ENCODE measurements around the gene DHRS1. TPM values are rescaled to one million over a fixed set of nuclear protein-coding genes. Genes with fewer than 3 reads are reported as not detected.

DHRS1 gene
- total RNA-seq, 1 donor from 2014 or later = 28.0 TPM

- Histone ChIP-seq H3K36me3 (no peaks in the 10 kb centered on the region), H3K9me3 (no peaks in the 10 kb centered on the region), H3K27ac (no peak overlapping the region), H3K4me3 (no peak overlapping the region), H3K4me1 (peaks cover 9% of the 10 kb centered on the region), H3K27me3 (no peaks in the 10 kb centered on the region)
- DNase-seq (no peak), ATAC-seq (no peak)
- intact Hi-C loops (cut with DNase I) = no loop called here
- TF ChIP-seq, protein P1, sequence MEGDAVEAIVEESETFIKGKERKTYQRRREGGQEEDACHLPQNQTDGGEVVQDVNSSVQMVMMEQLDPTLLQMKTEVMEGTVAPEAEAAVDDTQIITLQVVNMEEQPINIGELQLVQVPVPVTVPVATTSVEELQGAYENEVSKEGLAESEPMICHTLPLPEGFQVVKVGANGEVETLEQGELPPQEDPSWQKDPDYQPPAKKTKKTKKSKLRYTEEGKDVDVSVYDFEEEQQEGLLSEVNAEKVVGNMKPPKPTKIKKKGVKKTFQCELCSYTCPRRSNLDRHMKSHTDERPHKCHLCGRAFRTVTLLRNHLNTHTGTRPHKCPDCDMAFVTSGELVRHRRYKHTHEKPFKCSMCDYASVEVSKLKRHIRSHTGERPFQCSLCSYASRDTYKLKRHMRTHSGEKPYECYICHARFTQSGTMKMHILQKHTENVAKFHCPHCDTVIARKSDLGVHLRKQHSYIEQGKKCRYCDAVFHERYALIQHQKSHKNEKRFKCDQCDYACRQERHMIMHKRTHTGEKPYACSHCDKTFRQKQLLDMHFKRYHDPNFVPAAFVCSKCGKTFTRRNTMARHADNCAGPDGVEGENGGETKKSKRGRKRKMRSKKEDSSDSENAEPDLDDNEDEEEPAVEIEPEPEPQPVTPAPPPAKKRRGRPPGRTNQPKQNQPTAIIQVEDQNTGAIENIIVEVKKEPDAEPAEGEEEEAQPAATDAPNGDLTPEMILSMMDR (IDR thresholded peaks at IDR 0.05) = no peak
These were observed 15.7 kb downstream of the DHRS1 start for GRCh38 chr14:24283796-24284460.

DNA sequence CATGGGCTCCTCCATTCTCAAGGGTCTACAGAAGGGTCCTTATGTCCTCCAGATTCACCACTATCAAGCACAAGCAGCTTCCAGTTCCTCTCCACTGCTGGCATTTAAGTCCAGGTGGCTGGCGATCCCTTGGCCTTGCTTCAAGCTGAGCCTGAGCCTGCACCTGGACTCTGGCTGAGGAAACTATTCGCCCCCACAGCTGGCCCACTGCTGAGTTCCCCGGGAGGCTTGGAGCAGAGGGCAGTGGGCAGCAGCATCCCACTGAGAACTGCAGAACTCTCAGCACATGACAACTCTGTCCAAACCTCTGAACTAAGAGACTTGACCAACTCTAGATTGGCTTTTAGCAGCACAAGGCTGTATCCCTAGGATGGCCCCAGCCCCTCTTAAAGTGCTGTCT is 16.8 kb downstream of the DHRS1 start:
- H3K4me1 ChIP-seq = peaks cover 9% of the 10 kb centered on the region
- no peaks in the 10 kb centered on the region for H3K36me3 ChIP-seq
- ATAC-seq = no peak
- no peak for DNase-seq
- intact Hi-C loops (cut with DNase I) = no loop called here
- H3K27ac ChIP-seq = no peak overlapping the region
- H3K4me3 ChIP-seq = no peak overlapping the region
- no peaks in the 10 kb centered on the region for H3K27me3 ChIP-seq
- no peaks in the 10 kb centered on the region for H3K9me3 ChIP-seq
- TF ChIP-seq, protein P1 (IDR thresholded peaks at IDR 0.05) = no peak

- DNase-seq (no peak), ATAC-seq (peak; percentile 46)
- Histone ChIP-seq H3K27me3 (no peaks in the 10 kb centered on the region), H3K9me3 (no peaks in the 10 kb centered on the region), H3K36me3 (no peaks in the 10 kb centered on the region), H3K4me3 (no peak overlapping the region), H3K27ac (peak overlapping the region; percentile 30), H3K4me1 (peaks cover 14% of the 10 kb centered on the region)
- TF ChIP-seq, protein P1 (IDR thresholded peaks at IDR 0.05) = no peak
- intact Hi-C loops (cut with DNase I) = no loop called here
These were observed 17.9 kb downstream of the DHRS1 start for GRCh38 chr14:24281636-24282035.

GRCh38 chr14:24280797-24281460 is 18.7 kb downstream of the DHRS1 start:
- H3K27me3 ChIP-seq = no peaks in the 10 kb centered on the region
- no peak for ATAC-seq
- H3K9me3 ChIP-seq = no peaks in the 10 kb centered on the region
- H3K4me1 ChIP-seq = peaks cover 14% of the 10 kb centered on the region
- intact Hi-C loops (cut with DNase I) = no loop called here
- DNase-seq = no peak
- H3K4me3 ChIP-seq = no peak overlapping the region
- H3K27ac ChIP-seq = no peak overlapping the region
- TF ChIP-seq, protein P1 (IDR thresholded peaks at IDR 0.05) = no peak
- H3K36me3 ChIP-seq = no peaks in the 10 kb centered on the region

DNA sequence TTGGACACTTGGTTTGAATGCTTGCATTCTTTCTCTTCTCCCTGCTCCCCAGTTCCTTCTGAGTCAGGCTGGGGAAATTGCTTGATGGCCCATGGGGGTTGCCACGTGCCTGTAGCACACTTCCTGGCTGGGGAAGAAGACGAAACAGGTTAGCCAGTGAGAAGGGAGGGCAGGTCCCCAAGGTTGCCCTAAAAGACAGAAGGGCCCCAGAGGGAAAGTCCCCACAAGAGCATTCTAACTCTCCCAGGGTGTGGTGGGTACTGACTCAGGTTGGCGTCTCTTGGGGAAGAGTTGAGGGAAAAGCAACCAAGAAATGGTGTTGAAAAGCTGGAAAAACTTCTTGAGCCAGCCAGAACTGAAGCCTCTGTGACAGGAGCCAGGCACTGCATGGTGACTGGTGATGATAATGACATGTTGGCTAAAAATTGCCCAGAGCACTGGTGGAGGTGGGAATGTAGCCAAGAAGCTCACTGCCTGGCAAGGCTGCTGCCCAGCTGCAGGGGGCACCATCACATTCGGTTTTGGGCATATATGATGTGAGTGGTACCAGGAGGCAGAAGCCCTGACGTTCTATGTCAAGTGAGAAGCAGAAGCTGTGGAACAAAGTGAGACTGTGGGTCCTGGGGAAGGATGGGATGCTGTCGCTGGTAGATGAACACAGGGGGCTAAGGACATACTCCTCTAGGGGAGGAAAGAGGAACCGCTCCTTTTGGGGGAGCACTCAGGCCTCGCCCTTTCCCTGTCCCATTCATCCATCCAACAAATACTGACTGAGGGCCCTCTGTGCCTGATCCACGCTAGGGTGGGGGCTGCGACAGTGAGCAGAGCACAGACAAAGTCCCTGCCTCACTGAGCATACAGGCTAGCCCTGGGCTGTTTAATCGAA is 20.0 kb downstream of the DHRS1 start:
- ATAC-seq = peak; percentile 21
- no peak for DNase-seq
- Histone ChIP-seq H3K36me3 (no peaks in the 10 kb centered on the region), H3K27me3 (no peaks in the 10 kb centered on the region), H3K4me3 (no peak overlapping the region), H3K9me3 (no peaks in the 10 kb centered on the region), H3K4me1 (peaks cover 21% of the 10 kb centered on the region), H3K27ac (no peak overlapping the region)
- intact Hi-C loops (cut with DNase I) = no loop called here
- TF ChIP-seq, protein P1 (IDR thresholded peaks at IDR 0.05) = peak; percentile 18
